ENCODE results near the gene ADAMTS18.
"Not testable (repeated sequence)": the region's sequence is repeated elsewhere in the genome, so short reads cannot be mapped to it uniquely, and the experiment has no call there.

Gene ADAMTS18, protein sequence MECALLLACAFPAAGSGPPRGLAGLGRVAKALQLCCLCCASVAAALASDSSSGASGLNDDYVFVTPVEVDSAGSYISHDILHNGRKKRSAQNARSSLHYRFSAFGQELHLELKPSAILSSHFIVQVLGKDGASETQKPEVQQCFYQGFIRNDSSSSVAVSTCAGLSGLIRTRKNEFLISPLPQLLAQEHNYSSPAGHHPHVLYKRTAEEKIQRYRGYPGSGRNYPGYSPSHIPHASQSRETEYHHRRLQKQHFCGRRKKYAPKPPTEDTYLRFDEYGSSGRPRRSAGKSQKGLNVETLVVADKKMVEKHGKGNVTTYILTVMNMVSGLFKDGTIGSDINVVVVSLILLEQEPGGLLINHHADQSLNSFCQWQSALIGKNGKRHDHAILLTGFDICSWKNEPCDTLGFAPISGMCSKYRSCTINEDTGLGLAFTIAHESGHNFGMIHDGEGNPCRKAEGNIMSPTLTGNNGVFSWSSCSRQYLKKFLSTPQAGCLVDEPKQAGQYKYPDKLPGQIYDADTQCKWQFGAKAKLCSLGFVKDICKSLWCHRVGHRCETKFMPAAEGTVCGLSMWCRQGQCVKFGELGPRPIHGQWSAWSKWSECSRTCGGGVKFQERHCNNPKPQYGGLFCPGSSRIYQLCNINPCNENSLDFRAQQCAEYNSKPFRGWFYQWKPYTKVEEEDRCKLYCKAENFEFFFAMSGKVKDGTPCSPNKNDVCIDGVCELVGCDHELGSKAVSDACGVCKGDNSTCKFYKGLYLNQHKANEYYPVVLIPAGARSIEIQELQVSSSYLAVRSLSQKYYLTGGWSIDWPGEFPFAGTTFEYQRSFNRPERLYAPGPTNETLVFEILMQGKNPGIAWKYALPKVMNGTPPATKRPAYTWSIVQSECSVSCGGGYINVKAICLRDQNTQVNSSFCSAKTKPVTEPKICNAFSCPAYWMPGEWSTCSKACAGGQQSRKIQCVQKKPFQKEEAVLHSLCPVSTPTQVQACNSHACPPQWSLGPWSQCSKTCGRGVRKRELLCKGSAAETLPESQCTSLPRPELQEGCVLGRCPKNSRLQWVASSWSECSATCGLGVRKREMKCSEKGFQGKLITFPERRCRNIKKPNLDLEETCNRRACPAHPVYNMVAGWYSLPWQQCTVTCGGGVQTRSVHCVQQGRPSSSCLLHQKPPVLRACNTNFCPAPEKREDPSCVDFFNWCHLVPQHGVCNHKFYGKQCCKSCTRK (N-terminal part only)

DNA sequence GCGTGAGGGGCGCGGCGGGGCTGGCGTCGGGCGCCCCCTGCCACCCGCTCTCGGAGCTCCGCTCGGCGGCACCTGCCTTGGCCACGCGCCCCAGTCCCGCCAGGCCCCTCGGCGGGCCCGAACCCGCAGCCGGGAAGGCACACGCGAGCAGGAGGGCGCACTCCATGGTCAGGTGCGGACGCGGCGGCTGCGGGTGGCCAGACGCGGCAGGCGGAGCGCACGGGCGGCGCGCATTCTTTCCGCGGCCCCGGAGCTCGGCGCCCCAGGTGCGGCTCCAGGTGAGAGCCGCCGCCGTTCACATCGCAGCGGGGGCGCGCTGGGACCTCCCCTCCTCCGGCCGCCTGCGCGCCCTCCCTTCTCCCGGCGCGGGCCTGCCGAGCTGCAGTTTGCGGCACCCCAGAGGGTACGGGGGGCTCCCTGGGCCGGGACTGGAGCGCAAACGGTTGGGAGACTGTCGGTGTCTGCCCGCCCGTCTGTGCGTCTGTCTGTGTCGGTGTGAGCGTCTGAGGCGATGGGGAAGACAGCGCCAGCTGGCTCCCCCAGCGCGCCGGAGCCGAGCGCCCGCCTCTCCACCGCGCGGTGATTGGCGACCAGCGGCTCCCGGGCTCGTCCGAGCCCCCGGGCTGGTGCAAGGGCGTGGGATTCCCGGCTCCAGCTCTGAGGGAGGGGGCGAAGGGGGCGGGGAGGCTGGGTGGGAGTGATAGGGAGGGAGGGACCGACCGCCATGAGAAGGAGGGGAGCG, at the start of gene ADAMTS18:
Gene ADAMTS18 (minus strand): TSS at position 505 of the 742 bp plus-strand sequence. CDS start 339 bp downstream, at position 166.
- DNase-seq (ENCODE audit: low spot score), result no peak

DNA sequence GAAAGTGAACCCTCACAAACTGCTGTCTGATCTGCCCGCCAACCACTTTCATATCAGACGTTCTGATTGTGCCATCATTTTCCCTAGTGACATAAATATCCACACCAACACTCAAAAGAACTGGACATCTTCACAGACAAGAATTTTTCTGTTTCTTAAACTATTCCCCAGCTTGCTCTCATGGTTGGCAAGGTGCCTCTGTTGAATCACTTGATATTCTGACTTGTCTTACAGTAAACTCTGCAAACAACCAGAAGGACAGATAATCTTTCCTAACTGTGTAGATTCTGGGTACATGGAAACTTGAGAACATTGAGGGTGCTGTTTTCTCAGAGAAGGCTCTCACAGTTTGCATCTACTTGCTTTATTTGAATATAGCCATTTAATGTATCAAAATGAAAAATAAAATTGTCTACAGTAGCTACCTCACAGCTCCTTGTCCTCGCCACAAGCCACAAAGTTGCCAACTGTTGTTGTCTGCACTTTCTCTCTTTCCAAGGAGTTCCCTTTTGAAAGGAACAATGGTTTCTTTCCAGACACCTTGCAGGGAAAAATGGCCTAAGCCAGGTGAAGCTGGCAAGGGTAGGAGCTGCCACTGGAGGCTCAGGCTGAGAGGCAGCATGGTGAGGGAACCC, 46.0 kb upstream of the ADAMTS18 start:
- DNase-seq (ENCODE audit: low spot score), result no peak

DNA sequence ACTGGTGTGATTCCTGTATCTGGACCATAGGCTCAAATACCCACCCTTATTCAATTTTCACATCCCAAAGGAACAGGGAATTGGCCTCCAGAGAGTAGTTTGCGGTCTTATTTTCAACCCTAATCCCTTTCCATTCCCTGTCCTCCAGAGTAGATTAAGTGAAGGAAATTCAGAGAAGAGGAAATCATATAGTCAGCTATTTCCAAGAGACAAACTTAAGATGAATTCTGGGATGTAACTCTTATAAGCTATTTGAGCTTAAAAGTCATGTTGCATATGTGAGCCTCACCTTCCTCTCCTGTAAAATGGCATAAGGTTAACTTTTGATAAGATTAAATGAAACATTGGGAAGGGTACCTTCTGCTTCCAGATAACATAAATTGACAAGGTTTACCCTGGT, 37.4 kb upstream of the ADAMTS18 start:
- DNase-seq (ENCODE audit: low spot score), result no peak

DNA sequence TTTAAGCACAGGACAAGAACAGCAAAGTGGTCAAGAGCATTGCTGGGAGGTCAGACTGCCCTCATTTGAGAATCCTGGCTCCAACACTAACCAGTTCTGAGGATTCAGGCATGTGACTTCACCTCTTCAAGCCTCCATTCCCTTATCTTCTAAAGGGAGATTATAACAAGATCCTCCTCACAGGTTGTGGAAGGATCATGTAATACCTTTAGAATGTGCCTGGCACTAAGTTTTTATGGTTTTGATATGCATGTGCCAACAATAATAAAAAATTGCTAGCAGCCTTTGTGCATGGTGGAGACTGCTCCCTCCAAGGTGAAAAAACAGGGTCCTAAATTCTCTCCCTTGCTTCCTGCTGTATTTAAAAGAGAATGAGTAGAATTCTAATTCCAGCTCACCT, 36.0 kb upstream of the ADAMTS18 start:
- no peak for DNase-seq (ENCODE audit: low spot score)

DNA sequence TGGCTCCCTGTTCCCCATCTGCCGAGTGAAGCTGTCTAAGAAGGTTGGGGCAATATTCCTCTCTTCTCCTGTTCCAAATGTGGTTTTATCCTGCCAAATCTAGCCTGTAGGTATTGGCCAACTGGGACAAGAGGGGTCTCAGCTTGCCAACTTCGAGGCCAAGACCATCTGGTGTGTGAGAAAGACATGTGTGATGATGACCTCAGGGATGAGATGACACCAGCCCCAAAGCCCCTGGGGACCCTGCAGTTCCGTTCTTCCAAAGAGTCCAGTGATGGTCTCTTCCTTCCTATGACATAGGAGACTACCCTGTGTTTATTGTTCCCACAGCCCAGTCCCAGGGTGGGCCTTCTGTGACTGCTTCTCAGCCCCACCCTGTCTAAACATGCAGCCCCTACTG, 34.8 kb upstream of the ADAMTS18 start:
- DNase-seq (ENCODE audit: low spot score), result no peak

DNA sequence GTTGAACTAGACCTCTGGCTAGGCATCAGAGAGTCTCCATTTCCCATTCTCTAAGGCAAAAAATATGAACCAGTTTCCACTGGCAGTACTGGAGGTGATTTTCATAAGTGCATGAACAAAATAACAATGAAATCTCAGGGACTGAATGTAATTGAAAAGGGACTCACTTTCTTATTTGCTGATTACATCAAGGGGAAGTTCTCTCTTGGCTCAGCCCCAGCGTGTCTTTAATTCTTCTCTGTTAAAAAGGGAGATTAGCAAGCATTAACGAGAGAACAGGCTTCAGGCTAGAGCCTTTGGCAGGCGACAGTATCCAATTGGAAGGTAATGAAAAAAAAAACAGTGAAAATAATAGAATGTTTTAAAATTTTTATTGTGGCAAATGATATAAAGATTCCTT, 34.0 kb upstream of the ADAMTS18 start:
- no peak for DNase-seq (ENCODE audit: low spot score)

DNA sequence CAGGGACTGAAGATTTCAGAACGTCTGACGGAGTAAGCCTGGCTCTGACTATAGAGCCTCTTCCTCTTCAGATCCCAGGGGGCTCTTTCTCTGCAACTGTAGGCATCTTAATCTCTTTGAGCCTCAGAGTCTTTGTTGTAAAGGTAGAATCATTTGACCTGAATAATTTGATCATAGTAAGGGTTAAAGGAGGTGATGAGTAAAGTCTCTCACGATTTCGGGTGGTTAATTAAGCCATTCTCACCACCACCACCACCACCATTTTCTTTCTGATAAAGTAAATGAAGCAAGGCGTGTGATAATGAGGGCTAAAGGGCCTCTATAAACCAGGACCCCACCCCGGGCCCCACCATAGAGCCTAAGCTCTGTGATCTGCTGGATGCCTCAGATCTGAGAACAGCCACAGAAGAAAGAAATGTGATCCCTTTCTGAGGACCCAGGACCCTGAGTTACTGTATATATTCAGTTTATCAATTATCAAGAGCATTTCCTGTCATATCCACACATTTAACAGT, 33.0 kb upstream of the ADAMTS18 start:
- no peak for DNase-seq (ENCODE audit: low spot score)

DNA sequence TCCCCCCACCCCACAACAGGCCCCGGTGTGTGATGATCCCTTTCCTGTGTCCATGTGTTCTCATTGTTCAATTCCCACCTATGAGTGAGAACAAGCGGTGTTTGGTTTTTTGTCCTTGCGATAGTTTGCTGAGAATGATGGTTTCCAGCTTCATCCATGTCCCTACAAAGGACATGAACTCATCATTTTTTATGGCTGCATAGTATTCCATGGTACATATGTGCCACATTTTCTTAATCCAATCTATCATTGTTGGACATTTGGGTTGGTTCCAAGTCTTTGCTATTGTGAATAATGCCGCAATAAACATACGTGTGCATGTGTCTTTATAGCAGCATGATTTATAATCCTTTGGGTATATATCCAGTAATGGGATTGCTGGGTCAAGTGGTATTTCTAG, 28.8 kb upstream of the ADAMTS18 start:
- DNase-seq (ENCODE audit: low spot score), result not testable (repeated sequence)

DNA sequence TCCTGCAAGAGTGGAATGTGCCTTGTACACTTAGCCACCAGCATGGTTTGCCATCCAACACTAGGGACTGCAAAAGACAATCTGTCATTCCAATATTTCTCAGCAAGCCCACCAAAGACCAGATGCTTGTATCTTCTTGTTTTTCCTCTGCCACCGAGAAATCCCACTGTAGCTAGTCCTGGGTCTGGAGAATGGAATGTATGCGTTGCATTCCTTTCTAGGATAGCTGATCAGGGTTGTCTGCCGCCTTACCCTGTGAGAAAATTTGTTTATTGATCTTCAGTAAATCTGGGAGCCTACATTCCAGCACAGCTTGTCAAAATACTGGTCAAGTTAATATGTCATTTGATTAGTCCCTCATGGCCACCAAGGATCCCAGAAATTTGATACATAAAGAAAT, 28.1 kb upstream of the ADAMTS18 start:
- DNase-seq (ENCODE audit: low spot score), result no peak

DNA sequence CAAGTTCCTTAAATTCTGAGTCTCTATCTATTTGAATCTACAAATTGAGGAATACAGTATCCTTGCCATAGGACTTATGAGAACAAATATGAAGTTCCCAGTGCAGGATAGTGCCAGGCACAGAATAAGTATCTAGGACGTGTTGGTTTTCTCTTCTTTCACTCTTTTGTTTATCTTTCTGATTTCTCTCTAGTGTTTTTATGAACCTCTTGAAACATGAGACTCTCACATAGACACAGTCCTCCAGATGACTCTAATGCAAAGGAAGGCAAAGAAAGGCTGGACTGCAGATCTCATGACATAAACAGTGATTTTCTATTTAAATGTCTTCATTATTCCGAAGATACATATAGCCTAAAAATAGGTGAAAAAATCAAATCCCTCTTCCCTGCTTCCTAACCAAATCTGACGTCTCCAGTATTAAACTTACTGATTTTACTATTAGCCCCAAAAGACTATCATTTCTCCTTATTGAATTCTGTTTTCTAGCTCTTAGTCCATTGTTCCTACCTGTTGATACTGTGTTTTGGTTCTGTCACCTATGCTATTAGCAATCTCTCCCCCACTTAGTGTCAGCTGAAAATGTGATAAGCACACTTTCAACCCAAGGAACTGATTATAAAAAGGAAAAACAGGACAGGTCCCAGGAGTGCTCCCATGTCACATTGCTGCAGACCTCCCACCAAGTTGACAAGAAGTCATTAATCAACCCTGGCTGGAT, 24.9 kb upstream of the ADAMTS18 start:
- DNase-seq (ENCODE audit: low spot score), result no peak

DNA sequence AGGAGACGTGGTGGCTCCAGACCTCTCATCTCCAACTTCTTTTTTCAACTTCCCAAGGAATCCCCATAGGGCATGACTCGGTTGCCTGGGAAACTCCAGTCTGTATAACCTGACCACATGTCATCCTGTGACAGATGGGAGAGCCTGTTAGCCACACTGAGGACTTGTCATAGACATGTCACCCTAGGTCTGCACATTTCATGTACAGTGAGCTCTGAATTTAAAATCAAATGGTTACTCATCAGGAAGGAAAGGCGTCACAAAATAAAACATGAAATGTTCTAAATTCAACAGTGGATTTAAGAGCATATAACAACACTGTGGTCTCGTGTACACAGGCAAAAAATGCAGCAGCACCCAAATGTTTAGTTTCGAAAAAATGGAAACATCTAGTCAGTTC, 22.2 kb upstream of the ADAMTS18 start:
- peak; percentile 48 for DNase-seq (ENCODE audit: low spot score)

DNA sequence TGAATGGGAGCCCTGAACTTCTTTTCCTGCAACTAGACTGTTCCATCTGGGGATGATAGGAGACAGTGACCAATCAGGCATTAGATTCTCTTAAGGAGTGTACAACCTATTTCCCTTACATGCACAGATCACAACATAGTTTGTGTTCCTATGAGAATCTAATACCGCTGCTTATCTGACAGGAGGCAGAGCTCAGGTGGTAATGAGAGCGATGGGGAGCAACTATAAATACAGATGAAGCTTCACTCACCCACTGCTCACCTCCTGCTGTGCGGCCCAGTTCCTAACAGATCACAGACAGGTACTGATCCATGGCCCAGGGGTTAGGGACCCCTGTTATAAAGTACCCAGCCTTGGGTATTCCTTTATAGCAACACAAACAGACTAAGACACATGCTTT, 17.4 kb upstream of the ADAMTS18 start:
- DNase-seq (ENCODE audit: low spot score), result no peak

DNA sequence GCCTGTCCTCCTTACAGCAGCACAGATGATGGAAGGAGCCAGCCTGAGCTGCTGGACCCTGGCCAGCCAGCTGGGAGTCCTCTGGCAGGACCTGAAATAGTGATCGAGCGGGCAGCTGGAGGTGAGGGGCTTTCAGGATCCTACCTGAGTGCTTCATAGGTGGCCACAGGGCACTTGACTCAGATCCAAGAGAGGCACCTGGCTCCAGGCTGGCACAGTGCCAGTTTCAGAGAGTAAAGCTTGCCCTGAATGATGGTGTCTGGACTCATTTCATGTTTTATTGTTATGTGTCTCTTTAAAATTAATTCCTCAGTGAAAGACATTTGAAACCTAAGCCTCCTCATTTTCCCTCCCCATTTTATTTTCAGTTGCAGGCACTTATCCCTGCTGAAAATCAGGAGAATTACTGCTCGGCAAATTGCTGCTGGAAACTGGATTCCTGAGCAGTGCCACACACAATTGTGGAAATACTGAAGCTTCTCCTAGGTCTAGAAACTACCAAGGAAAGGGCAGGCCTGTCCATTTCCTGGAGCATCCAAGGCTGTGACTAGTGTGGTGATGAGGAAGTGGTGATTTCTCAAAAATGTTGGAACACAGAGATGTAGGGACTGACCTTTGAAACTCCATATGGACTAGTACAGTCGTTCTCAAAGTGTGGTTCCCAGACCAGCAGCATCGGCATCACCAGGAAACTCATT, 16.1 kb upstream of the ADAMTS18 start:
- no peak for DNase-seq (ENCODE audit: low spot score)

DNA sequence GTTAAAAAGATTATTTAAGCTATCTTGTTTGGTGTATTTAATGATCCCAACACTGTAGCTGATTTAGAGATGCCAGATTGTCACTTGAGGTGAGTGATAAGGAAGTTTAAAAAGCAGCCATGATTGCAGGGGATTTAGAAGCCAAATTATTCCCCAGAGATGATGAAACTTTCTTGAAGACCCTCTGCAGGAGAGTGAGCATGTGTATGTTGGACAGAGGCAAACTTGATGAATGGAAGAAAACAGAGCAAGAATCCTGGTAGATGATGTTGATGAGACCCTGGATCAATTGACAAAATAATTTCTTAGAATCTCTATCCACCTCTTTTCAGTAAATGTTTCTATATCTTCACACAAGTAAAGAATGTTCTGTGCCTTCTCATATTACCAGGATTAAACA, 14.4 kb upstream of the ADAMTS18 start:
- DNase-seq (ENCODE audit: low spot score), result no peak

DNA sequence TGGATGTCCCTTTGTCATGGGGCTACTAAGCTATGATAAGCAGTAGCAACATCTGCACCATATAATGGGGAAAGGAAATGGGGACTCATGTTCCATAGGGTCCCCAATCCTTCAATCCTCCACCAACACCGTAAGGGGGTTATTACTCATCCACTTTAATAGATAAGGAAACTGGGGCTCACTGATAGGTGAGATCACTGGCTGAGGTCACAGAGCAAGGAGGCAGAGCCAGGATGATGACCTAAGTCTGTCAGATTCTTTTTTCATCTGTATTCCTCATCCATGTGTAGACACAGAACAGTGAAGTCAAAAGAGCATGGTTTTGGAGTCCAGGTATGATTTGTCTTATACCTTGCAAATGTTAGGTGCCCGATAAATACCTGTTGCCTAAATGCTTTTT, 10.5 kb upstream of the ADAMTS18 start:
- no peak for DNase-seq (ENCODE audit: low spot score)

DNA sequence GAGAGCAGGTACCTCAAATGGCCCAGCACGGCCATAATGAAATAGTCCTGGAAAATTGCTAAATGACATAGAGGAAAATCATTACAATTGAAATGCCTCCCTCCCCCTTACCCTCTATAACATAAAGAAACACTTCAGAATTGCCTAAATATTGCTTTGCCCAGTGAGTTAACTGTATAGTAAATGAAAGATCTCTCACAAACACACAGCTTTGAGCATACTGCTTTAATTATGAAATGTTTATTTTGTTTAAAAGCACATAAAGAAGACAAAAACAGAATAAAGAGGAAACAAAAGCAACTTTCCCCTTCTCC, 9.3 kb upstream of the ADAMTS18 start:
- DNase-seq (ENCODE audit: low spot score), result no peak

DNA sequence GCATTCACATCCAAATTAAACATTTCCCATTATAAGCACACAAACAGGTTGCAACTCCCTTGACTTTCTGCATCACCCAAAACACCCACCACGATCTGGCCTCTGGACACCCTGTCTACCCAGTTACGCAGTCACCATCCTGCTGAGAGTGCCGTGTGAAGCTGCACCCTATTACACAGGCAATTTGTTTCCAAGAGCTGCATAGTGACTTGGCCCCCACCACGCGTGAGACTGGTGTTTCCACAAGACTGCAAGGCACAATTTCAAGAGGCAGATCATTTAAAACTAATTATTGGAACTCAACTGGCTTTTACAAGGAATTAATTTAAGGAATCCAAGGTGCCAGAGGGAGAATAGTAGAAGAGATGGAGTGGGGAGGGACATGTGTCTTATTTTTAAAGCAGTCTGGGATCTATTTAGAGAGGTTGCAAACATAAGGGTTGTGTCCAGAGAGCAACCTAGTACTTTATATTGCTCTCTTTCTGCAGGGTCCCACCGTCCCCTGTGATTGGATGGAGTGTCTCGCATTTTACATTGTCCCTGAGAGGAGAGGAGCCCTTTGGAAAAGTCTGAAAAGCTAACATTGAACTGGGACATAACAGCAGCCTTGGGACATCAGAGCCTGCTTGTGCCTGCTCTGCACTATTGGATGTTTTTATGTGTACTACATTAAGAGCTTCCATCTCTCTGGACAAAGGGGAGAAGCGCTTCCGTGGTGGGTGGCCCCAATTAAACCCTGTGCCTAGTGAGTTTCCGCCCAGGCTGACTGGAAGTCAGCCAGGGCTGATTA, 8.7 kb upstream of the ADAMTS18 start:
- DNase-seq (ENCODE audit: low spot score), result no peak

DNA sequence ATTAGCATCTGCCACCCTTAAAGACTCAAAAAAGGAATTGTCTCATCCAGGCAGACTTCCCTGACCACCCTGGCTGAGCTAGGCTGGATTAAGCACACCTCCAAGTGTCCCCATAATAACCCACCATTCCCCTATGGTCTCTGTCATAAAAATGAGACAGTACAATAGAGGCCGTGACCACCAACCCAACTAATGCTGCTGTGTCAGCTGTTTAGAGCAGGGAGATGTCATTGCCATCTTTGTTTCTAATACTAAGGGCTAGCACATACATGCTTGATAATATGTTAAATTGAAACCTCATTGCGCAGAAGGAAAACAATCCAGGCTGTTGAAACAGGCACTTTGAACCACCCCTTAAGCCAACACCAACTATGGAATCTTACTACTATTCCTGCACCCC, 7.2 kb upstream of the ADAMTS18 start:
- DNase-seq (ENCODE audit: low spot score), result no peak

DNA sequence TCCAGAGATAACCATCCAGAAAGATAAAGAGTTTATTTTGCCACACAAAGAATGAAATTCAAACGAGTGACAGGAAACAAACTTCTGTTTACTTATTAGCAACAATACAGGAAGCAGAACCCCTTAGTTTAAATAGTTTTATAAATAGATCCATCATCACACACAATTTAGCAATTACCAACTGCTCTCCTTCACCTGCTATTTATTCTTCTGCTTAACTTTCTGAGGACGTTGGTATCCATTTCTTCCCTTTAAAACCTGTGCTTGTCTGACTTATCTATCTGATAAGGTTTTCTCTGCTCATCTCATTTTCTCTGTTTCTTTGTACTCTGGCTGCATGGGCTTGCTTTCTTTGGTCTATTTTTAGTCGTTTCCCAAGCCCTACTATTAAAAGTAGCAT, 4.3 kb upstream of the ADAMTS18 start:
- no peak for DNase-seq (ENCODE audit: low spot score)

All from kidney tubule cell (primary cell).